MCF 10A (cell line): ENCODE measurements around the gene BNC1. TPM values are rescaled to one million over a fixed set of nuclear protein-coding genes. Genes with fewer than 3 reads are reported as not detected.

ENCODE experiments used
- BruUV-seq: library from RNA; stranded (reverse); fragments of 400-500 nt; replicated peaks from 2 replicates; lab custom pipeline; 2021; lab: Mats Ljungman, UMichigan
- CTCF ChIA-PET: fragments of 300-600 bp; sonication (Branson Sonifier 250); formaldehyde crosslinking; extraction: SDS; loops from one replicate; lab custom pipeline; 2021; ENCODE audit warnings: antibody characterized with exemption, inconsistent platforms; lab: Yijun Ruan, JAX
- POLR2A ChIA-PET: fragments of 300-600, 350-650 bp; sonication (Branson Sonifier 250); formaldehyde crosslinking; extraction: SDS; loops from one replicate; lab custom pipeline; 2020; ENCODE audit warnings: antibody characterized with exemption, inconsistent platforms; lab: Yijun Ruan, JAX
- DNase-seq: peaks from one replicate; pipeline ENCODE4 v3.0.0-alpha.2; 2018; ENCODE audit not compliant: unreplicated experiment
- H3K27ac Mint-ChIP-seq: one replicate; pipeline ENCODE4 v1.8.0; 2022; ENCODE audit warnings: mild to moderate bottlenecking, low read depth, mixed read lengths; ENCODE audit not compliant: unreplicated experiment
- H3K27me3 Mint-ChIP-seq: one replicate; pipeline ENCODE4 v1.8.0; 2022; ENCODE audit warnings: mixed read lengths; ENCODE audit not compliant: insufficient read depth, unreplicated experiment
- H3K36me3 Mint-ChIP-seq: one replicate; pipeline ENCODE4 v1.8.0; 2022; ENCODE audit warnings: mild to moderate bottlenecking, moderate library complexity, mixed read lengths; ENCODE audit not compliant: insufficient read depth, unreplicated experiment
- H3K4me1 Mint-ChIP-seq: one replicate; pipeline ENCODE4 v1.8.0; 2022; ENCODE audit warnings: mixed read lengths; ENCODE audit not compliant: insufficient read depth, unreplicated experiment
- H3K4me3 Mint-ChIP-seq: one replicate; pipeline ENCODE4 v1.8.0; 2022; ENCODE audit warnings: mild to moderate bottlenecking, moderate library complexity, mixed read lengths; ENCODE audit not compliant: unreplicated experiment
- H3K9me3 Mint-ChIP-seq: one replicate; pipeline ENCODE4 v1.8.0; 2022; ENCODE audit warnings: mixed read lengths; ENCODE audit not compliant: unreplicated experiment
- CTCF ChIP-seq: fragments of 200-600 bp; IDR thresholded peaks from one replicate; pipeline ENCODE4 v1.8.0; 2022; ENCODE audit warnings: antibody characterized with exemption, mild to moderate bottlenecking; ENCODE audit not compliant: unreplicated experiment
- intact Hi-C: fragments of 100-400 bp; cut with micrococcal nuclease; formaldehyde crosslinking; loops from 2 replicates; pipeline ENCODE4 v1.14.1; 2022
- total RNA-seq: library from RNA; stranded (reverse); gene quantifications from 2 replicates; pipeline ENCODE4 v1.2.3, GENCODE V29; 2022

The BNC1 gene
- total RNA-seq, 1 experiment from 2014 or later: 93.5 TPM

- peaks cover 29% of the 10 kb centered on the region for H3K4me1 Mint-ChIP-seq
- ChIA-PET POLR2A (interaction anchor here (0.7 to 14.4 kb wide), 10 partner anchors 9 to 535 kb away, joined by 3 to 269 read pairs (median 6); partner anchors contain the start of gene BNC1), CTCF (interaction anchor here (0.7 to 1.2 kb wide), 3 partner anchors 11 to 53 kb away, joined by 3 to 4 read pairs (median 4); no protein-coding TSS in a partner anchor)
- no peaks in the 10 kb centered on the region for H3K27me3 Mint-ChIP-seq
- peak; percentile 98 for DNase-seq
- H3K4me3 Mint-ChIP-seq: peak overlapping the region; percentile 34
- no TSS peak for BruUV-seq
- no peak for TF ChIP-seq CTCF
- H3K36me3 Mint-ChIP-seq: peaks cover 4% of the 10 kb centered on the region
- intact Hi-C loops: no loop called here
- no peaks in the 10 kb centered on the region for H3K9me3 Mint-ChIP-seq
- H3K27ac Mint-ChIP-seq: peak overlapping the region; percentile 2
Measured at GRCh38 chr15:83312071-83312470, 27.6 kb upstream of the BNC1 start.

- no peak overlapping the region for H3K27ac Mint-ChIP-seq
- POLR2A ChIA-PET: interaction anchor here (0.6 to 14.4 kb wide), 12 partner anchors 8 to 325 kb away, joined by 3 to 269 read pairs (median 8); partner anchors contain the start of genes BNC1 and RAMAC
Measured at GRCh38 chr15:83310521-83311456, 26.3 kb upstream of the BNC1 start.

GRCh38 chr15:83308671-83309070, 24.2 kb upstream of the BNC1 start:
- no peaks in the 10 kb centered on the region for H3K9me3 Mint-ChIP-seq
- no peaks in the 10 kb centered on the region for H3K27me3 Mint-ChIP-seq
- CTCF ChIA-PET: interaction anchor here (0.7 kb wide), 2 partner anchors 17 to 140 kb away, joined by 3 to 5 read pairs; no protein-coding TSS in a partner anchor
- peaks cover 4% of the 10 kb centered on the region for H3K36me3 Mint-ChIP-seq
- no peak for DNase-seq
- H3K27ac Mint-ChIP-seq: no peak overlapping the region
- intact Hi-C loops: no loop called here
- H3K4me3 Mint-ChIP-seq: no peak overlapping the region
- POLR2A ChIA-PET: interaction anchor here (1.3 to 14.4 kb wide), 2 partner anchors 20 to 61 kb away, joined by 3 to 269 read pairs; partner anchors contain the start of gene BNC1
- no TSS peak for BruUV-seq
- peaks cover 55% of the 10 kb centered on the region for H3K4me1 Mint-ChIP-seq
- TF ChIP-seq CTCF: no peak

More at GRCh38 chr15:83310521-83311456, 26.3 kb upstream of the BNC1 start:
- TF ChIP-seq CTCF: no peak
- Mint-ChIP-seq H3K4me1 (peaks cover 37% of the 10 kb centered on the region), H3K27me3 (no peaks in the 10 kb centered on the region), H3K4me3 (no peak overlapping the region), H3K9me3 (no peaks in the 10 kb centered on the region), H3K36me3 (peaks cover 4% of the 10 kb centered on the region)
- intact Hi-C loops: no loop called here
- DNase-seq: peak; percentile 56
- no TSS peak for BruUV-seq
- CTCF ChIA-PET: interaction anchor here (0.7 to 1.1 kb wide), 4 partner anchors 44 to 249 kb away, joined by 3 to 4 read pairs (median 3); no protein-coding TSS in a partner anchor

- BruUV-seq: no TSS peak
- CTCF ChIA-PET: interaction anchor here (1.1 to 1.7 kb wide), 2 partner anchors 18 to 66 kb away, joined by 3 to 8 read pairs; no protein-coding TSS in a partner anchor
- intact Hi-C loops: no loop called here
- DNase-seq: no peak
- peak overlapping the region; percentile 24 for H3K4me3 Mint-ChIP-seq
- POLR2A ChIA-PET: interaction anchor here (0.7 to 14.4 kb wide), 13 partner anchors 9 to 74 kb away, joined by 3 to 269 read pairs (median 5); partner anchors contain the start of gene BNC1
- peak overlapping the region; percentile 46 for H3K27ac Mint-ChIP-seq
- peaks cover 43% of the 10 kb centered on the region for H3K4me1 Mint-ChIP-seq
- H3K36me3 Mint-ChIP-seq: no peaks in the 10 kb centered on the region
- H3K9me3 Mint-ChIP-seq: peaks cover 7% of the 10 kb centered on the region
- no peaks in the 10 kb centered on the region for H3K27me3 Mint-ChIP-seq
- no peak for TF ChIP-seq CTCF
Measured at GRCh38 chr15:83306561-83306960, 22.1 kb upstream of the BNC1 start.
